Measurements from ENCODE around the gene BLVRB. TPM values are rescaled to one million over a fixed set of nuclear protein-coding genes. Genes with fewer than 3 reads are reported as not detected.

BLVRB gene
- polyA plus RNA-seq, 1 of the 3 experiments (the other 2 are of a cell fraction), result 85.9 TPM

GRCh38 chr19:40419066-40419612 is 46.4 kb downstream of the BLVRB start:
- DNase-seq, result no peak
- WGBS (ENCODE audit: low lambda C conversion rate), result 64% methylated on average over 5 of the region's 5 CpGs
- CTCF ChIA-PET, result interaction anchor here (0.5 to 2.6 kb wide), 4 partner anchors 24 to 144 kb away, joined by 3 to 16 read pairs (median 4); no protein-coding TSS in a partner anchor
- Histone ChIP-seq H3K4me2 (no peak overlapping the region), H3K27ac (ENCODE audit: low read depth in 2 of 2, low read length in 1 of 2) (no peak overlapping the region), H3K9me3 (no peaks in the 10 kb centered on the region), H3K9ac (no peak overlapping the region), H3K36me3 (replicated peaks in 1 of 2; ENCODE audit: control insufficient read depth in 1 of 2, insufficient read depth in 2 of 2, low read length in 1 of 2) (peaks cover 7 to 15% of the 10 kb centered on the region in 2 experiments), H3K79me2 (ENCODE audit: insufficient read depth) (peaks cover 27% of the 10 kb centered on the region), H3K9me2 (no peaks in the 10 kb centered on the region), H4K20me1 (ENCODE audit: insufficient read depth) (no peaks in the 10 kb centered on the region), H2AFZ (ENCODE audit: low read depth) (no peak overlapping the region), H3K27me3 (ENCODE audit: insufficient read depth) (no peaks in the 10 kb centered on the region), H3K4me3 (ENCODE audit: low read depth in 2 of 2, low read length in 1 of 2) (no peak overlapping the region), H3F3A (replicated peaks; ENCODE audit: insufficient read depth) (peaks cover 23% of the 10 kb centered on the region), H3K4me1 (ENCODE audit: control insufficient read depth in 1 of 2, insufficient read depth in 2 of 2, low read depth in 1 of 2, low read length in 1 of 2) (peaks cover 6 to 11% of the 10 kb centered on the region in 2 experiments; a peak in 3 of 4 replicates)
- TF ChIP-seq MEF2A (IDR thresholded peaks at IDR 0.05; ENCODE audit: borderline replicate concordance, low read depth), result no peak
- TF ChIP-seq USF1 (IDR thresholded peaks at IDR 0.05; ENCODE audit: borderline replicate concordance, low read depth), result no peak
- no peak for TF ChIP-seq CHD2 (IDR thresholded peaks at IDR 0.05; ENCODE audit: low read length, partially characterized antibody)
- no peak for TF ChIP-seq FOSL2 (IDR thresholded peaks at IDR 0.05; ENCODE audit: borderline replicate concordance, low read depth)
- TF ChIP-seq RCOR1 (IDR thresholded peaks at IDR 0.05; ENCODE audit: low read length), result no peak
- TF ChIP-seq EZH2phosphoT487 (IDR thresholded peaks at IDR 0.05; ENCODE audit: borderline replicate concordance, low read depth), result no peak
- TF ChIP-seq SMC3 (IDR thresholded peaks at IDR 0.05; ENCODE audit: low read depth, low read length), result no peak
- no peak for TF ChIP-seq IRF3 (IDR thresholded peaks at IDR 0.05; ENCODE audit: low read depth, low read length)
- POLR2A ChIA-PET, result no interaction called here

- ChIA-PET CTCF (interaction anchor here (0.6 to 1.4 kb wide), 2 partner anchors 27 to 279 kb away, joined by 3 to 4 read pairs; no protein-coding TSS in a partner anchor), POLR2A (no interaction called here)
- no peaks in the 10 kb centered on the region for H3K9me3 ChIP-seq
- no peak overlapping the region for H3K9ac ChIP-seq
- 80% methylated on average over 3 of the region's 3 CpGs for WGBS (ENCODE audit: low lambda C conversion rate)
- H3K79me2 ChIP-seq (ENCODE audit: insufficient read depth), result peaks cover 16% of the 10 kb centered on the region
- DNase-seq, result no peak
- TF ChIP-seq YY1 (IDR thresholded peaks at IDR 0.05; ENCODE audit: low read depth) (no peak), REST (IDR thresholded peaks at IDR 0.05; ENCODE audit: low read depth, low read length) (no peak), GABPA (IDR thresholded peaks at IDR 0.05; ENCODE audit: low read depth) (no peak), SIN3A (IDR thresholded peaks at IDR 0.05; ENCODE audit: borderline replicate concordance, low read depth, low read length) (no peak), FOXM1 (IDR thresholded peaks at IDR 0.05; ENCODE audit: low read depth) (no peak), NRF1 (IDR thresholded peaks at IDR 0.05; ENCODE audit: low read depth, low read length) (no peak)
- H3F3A ChIP-seq (replicated peaks; ENCODE audit: insufficient read depth), result peaks cover 26% of the 10 kb centered on the region
- no peaks in the 10 kb centered on the region for H3K9me2 ChIP-seq
- H3K4me3 ChIP-seq (ENCODE audit: low read depth in 2 of 2, low read length in 1 of 2), result no peak overlapping the region
- H3K4me2 ChIP-seq, result no peak overlapping the region
- no peak overlapping the region for H2AFZ ChIP-seq (ENCODE audit: low read depth)
- no peaks in the 10 kb centered on the region for H3K27me3 ChIP-seq (ENCODE audit: insufficient read depth)
- H3K27ac ChIP-seq (ENCODE audit: low read depth in 2 of 2, low read length in 1 of 2), result no peak overlapping the region
- no peaks in the 10 kb centered on the region for H4K20me1 ChIP-seq (ENCODE audit: insufficient read depth)
- peaks cover 7 to 11% of the 10 kb centered on the region in 2 experiments for H3K36me3 ChIP-seq (replicated peaks in 1 of 2; ENCODE audit: control insufficient read depth in 1 of 2, insufficient read depth in 2 of 2, low read length in 1 of 2)
- peaks cover 6 to 10% of the 10 kb centered on the region in 2 experiments; a peak in 3 of 4 replicates for H3K4me1 ChIP-seq (ENCODE audit: control insufficient read depth in 1 of 2, insufficient read depth in 2 of 2, low read depth in 1 of 2, low read length in 1 of 2)
These were observed 47.5 kb downstream of the BLVRB start for GRCh38 chr19:40418040-40418439.

All from SK-N-SH (cell line).